HG03175 (cell line): ENCODE results near the gene ACKR3.

Experiments
- ATAC-seq: cut with Tn5 transposase; IDR thresholded peaks from one replicate; pipeline ENCODE4 v1.9.1; 2021; ENCODE audit warnings: mild to moderate bottlenecking, moderate library complexity; ENCODE audit not compliant: unreplicated experiment

The ACKR3 gene

GRCh38 chr2:236628256-236628901 lies 58.8 kb downstream of the ACKR3 start:
- ATAC-seq = no peak

GRCh38 chr2:236628981-236629605 lies 59.5 kb downstream of the ACKR3 start:
- ATAC-seq = no peak

- no peak for ATAC-seq
These were observed 60.6 kb downstream of the ACKR3 start for GRCh38 chr2:236629961-236630872.

- no peak for ATAC-seq
These were observed 61.7 kb downstream of the ACKR3 start for GRCh38 chr2:236631281-236631855.

- no peak for ATAC-seq
These were observed 62.2 kb downstream of the ACKR3 start for GRCh38 chr2:236631856-236632291.
